Adrenal gland (tissue), 5 donors: ENCODE results near the gene TMEM45A.

ENCODE experiments used
- CTCF ChIP-seq, 6 experiments: fragments of 450-650 bp in 4 of 6; fragments of 200-600 bp in 2 of 6; sonication (generic) in 1 of 6; IDR thresholded peaks; 1 replicate in 5 of 6; 2 replicates in 1 of 6; pipeline versions ENCODE4 v1.5.1 to v1.8.0; 2016 to 2021; ENCODE audit warnings: antibody characterized with exemption in 6 of 6, mild to moderate bottlenecking in 2 of 6, moderate library complexity in 1 of 6
- POLR2A ChIP-seq, 2 donors: fragments of 450-650 bp; IDR thresholded peaks; one replicate each; pipeline ENCODE4 v1.6.1; 2017; ENCODE audit warnings: antibody characterized with exemption in 2 of 2, mild to moderate bottlenecking in 2 of 2, moderate library complexity in 1 of 2
- donor health status: DM: no; HTN: no; CAD: no.

GRCh38 chr3:100609305-100609704, 116.9 kb downstream of the TMEM45A start, which contains the start of gene ADGRG7:
- TF ChIP-seq CTCF (IDR thresholded peaks at IDR 0.05) (no peak), POLR2A (IDR thresholded peaks at IDR 0.05) (no peak)
